GM18873 (cell line): ENCODE data around the gene DGKQ.
A peak's percentile ranks its signal among the peaks of the same experiment; 100 is the strongest.
"Not testable (repeated sequence)": the region's sequence is repeated elsewhere in the genome, so short reads cannot be mapped to it uniquely, and the experiment has no call there.

Source experiments
- ATAC-seq: cut with Tn5 transposase; IDR thresholded peaks from one replicate; pipeline ENCODE4 v1.9.1; 2021; ENCODE audit warnings: mild to moderate bottlenecking, moderate library complexity, moderate number of reproducible peaks; ENCODE audit not compliant: unreplicated experiment, low FRiP score

DGKQ gene

DNA sequence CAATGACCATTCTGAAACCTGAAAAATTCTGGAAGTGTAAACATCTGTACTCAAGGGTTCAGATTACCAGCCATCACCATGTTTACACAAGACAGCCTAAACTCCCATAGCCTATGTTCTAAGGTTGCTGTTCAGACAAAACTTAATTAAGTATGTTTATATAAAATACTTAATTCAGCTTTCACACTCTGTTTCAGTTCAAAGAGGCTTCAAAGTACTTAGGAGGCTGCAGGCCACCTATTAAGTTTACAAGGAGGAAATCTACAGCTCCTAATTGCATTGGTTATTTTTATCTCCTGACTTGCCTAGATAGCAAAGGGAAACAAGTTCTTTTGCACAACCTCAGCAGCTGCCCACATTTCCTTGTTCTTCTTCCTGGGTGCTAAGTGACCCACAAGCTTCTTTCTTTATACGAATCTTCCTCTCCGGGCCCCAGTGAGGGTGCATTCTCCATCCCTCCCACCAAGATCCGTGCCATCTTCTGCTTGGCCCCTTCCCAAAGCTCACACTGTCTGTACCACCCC, 43.3 kb downstream of the DGKQ start:
- ATAC-seq = no peak

DNA sequence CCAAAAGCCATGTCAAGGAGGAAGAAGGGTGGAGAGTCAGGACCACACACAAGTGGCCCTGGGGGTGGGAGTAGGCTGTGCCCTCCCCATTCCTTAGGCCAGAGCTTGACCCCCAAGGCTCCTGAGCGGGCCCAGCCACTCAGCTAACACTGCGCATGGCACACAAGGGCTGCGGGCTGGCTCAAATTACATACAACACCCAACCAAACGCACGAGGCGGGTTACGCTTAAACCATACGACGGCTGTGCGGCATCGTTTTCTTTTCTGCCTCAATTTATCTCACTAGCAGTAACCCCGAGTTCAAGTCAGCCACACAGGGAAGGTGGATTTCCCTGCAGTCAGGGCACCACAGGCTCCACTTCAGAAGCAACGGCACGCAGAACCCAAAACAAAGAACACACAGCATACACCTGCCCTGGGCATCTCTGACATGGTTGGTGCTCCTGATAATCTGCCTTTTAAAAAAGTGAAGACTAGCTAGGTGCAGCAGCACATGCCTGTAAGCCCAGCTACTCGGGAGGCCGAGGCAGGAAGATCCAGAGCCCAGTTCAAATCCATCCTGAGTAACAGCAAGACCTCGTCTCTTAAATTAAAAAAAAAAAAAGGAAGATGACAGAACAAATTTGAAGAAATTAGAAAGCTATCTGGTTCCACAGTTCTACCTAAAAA, 44.1 kb downstream of the DGKQ start:
- ATAC-seq = no peak

- not testable (repeated sequence) for ATAC-seq
Observed at GRCh38 chr4:927566-927965, 45.8 kb downstream of the DGKQ start.

GRCh38 chr4:926538-926937, 46.8 kb downstream of the DGKQ start:
- ATAC-seq = no peak

- ATAC-seq = no peak
Observed at GRCh38 chr4:925771-926500, 47.4 kb downstream of the DGKQ start.

DNA sequence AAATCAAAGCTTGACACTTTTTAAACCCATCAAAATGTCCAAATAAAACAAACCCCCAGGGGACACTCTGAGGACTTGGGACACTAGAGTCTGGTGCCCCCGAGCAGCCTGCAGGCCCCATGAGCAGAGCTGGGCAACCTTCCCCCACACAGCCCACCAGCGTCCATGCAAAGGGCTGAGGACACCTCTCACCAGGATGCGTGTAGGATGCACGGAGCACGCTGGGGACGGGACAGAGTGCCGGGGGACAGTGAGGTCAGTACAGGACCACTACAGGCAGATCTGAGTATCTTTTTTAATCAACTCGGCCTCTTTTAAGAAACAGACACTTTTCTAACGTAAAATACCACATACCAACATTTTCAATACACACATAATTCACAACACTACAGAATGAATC, 48.2 kb downstream of the DGKQ start:
- no peak for ATAC-seq

- peak; percentile 57 for ATAC-seq
Observed at GRCh38 chr4:924107-925096, 49.0 kb downstream of the DGKQ start.

GRCh38 chr4:921830-922331, 51.5 kb downstream of the DGKQ start:
- no peak for ATAC-seq

DNA sequence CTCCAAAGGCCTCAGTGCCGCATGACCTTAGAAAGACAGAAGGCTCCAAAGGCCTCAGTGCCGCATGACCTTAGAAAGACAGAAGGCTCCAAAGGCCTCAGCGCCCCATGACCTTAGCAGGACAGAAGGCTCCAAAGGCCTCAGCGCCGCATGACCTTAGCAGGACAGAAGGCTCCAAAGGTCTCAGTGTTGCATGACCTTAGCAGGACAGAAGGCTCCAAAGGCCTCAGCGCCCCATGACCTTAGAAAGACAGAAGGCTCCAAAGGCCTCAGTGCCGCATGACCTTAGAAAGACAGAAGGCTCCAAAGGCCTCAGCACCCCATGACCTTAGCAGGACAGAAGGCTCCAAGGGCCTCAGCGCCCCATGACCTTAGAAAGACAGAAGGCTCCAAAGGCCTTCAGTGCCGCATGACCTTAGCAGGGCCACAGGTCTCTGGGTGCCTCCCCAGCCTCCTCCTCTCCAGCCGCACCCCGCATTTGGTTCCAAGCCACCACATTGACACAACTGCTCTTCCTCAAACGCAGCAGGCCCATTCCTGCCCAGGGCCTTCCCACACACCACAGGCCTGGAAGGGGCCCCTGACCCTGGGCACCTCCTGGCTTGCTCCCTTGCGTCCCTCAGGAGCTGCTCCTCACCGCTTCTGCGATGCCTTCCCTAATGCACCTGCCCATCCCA, 54.2 kb downstream of the DGKQ start:
- ATAC-seq = not testable (repeated sequence)

DNA sequence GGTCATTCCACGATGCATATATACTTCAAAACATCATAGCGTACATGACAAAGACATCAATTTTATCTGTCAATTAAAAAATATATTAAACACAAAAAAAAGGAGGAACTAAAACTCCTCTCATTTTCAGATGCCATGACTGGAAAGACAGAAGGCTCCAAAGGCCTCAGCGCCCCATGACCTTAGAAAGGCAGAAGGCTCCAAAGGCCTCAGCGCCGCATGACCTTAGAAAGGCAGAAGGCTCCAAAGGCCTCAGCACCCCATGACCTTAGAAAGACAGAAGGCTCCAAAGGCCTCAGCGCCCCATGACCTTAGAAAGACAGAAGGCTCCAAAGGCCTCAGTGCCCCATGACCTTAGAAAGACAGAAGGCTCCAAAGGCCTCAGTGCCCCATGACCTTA, 54.8 kb downstream of the DGKQ start:
- not testable (repeated sequence) for ATAC-seq

- ATAC-seq = no peak
Observed at GRCh38 chr4:917992-918391, 55.4 kb downstream of the DGKQ start.

GRCh38 chr4:917466-917865, 55.9 kb downstream of the DGKQ start:
- no peak for ATAC-seq

- no peak for ATAC-seq
Observed at GRCh38 chr4:915595-915994, 57.8 kb downstream of the DGKQ start.

GRCh38 chr4:915041-915474, 58.3 kb downstream of the DGKQ start:
- ATAC-seq = no peak

DNA sequence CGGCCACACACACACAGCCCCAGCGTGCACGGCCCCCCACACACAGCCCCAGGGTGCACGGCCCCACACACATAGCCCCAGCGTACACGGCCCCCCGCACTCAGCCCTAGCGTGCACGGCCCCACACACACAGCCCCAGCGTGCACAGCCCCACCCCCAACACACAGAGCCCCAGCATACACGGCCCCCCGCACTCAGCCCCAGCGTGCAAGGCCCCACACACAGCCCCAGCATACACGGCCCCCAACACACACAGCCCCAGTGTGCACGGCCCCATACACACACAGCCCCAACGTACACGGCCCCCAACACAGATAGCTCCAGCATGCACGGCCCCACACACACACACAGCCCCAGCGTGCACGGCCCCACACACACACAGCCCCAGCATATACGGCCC, 58.8 kb downstream of the DGKQ start:
- no peak for ATAC-seq

- no peak for ATAC-seq
Observed at GRCh38 chr4:913280-913618, 60.1 kb downstream of the DGKQ start.

DNA sequence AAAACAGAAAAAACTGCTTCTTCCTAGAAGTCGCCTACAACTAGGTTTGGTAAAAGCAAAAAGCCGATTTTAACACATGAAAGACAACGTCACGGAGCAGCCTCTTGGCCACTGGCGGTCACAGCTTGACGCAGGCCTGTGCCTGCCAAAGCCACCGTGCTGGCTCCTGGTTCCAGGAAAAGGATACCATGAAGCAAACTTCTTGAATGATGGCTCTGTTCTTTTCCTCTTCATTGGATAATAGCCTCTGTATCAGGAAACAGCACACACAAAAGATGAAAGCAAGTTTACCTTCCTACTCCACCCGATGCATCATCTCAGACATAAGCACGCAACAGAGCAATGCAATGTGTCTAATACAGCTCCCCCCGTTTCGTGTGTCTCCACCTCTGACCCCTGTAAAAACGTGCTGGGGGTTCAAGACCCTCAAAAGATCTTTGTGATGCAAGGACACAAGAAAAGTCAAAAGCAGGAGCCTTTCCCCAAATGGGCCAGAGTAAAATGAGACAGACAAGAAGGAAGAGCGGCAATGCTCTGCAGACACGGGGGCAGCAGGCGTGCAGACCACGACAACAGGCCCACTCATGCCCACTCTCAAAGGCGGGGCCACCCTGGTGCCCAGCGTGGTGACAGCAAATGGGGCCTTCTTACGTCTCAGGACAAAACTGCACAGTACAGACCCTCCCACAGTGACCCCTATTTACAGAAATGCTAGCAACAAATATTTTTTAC, 60.7 kb downstream of the DGKQ start:
- no peak for ATAC-seq

- ATAC-seq = no peak
Observed at GRCh38 chr4:911871-912490, 61.4 kb downstream of the DGKQ start.

DNA sequence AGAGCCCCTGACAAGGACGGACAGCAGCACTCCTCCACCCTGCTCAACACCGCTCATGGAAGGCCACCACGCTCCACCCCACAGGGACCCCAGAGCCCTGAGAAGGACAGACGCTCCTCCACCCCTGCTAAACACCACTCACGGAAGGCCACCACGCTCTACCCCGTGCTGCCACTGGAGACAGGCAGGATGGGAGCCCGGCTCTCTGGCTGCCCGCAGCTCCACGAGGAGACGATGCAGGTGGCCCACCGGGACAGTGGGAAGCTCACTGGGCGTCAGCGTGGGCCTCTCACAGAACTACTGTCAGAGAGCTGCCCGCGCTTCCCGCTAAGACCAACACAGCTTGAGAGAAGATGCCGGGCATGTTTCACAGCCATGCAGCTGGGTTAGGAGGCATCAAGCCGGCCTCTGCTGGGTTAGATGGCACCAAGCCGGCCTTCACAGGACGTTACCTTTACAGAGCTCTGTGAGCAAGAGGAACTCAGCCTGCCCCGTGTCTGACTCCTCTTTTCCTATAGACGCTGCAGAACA, 62.1 kb downstream of the DGKQ start:
- no peak for ATAC-seq
